Heart right ventricle (tissue), 16 donors: ENCODE results near the gene NXF1. TPM values are rescaled to one million over a fixed set of nuclear protein-coding genes. Genes with fewer than 3 reads are reported as not detected.
"Not testable (repeated sequence)": the region's sequence is repeated elsewhere in the genome, so short reads cannot be mapped to it uniquely, and the experiment has no call there.

Experiments
- ATAC-seq, 8 donors: fragments of 200-7000 bp; cut with Tn5 transposase; one replicate each; pipeline ENCODE4 v1.9.1; 2020; ENCODE audit warnings: mild to moderate bottlenecking in 8 of 8, moderate library complexity in 8 of 8, moderate number of reproducible peaks in 1 of 8
- DNase-seq, 2 donors: peaks; one replicate each; pipeline ENCODE4 v3.0.0-alpha.2; 2020
- H3K27ac ChIP-seq, 10 donors: fragments of 200-600 bp; sonication (generic) in 2 of 10; one replicate each; pipeline versions ENCODE4 v1.5.0 to v1.8.0; 2020 to 2022; ENCODE audit warnings: mild to moderate bottlenecking in 3 of 10
- H3K27me3 ChIP-seq, 7 donors: fragments of 200-600 bp; one replicate each; pipeline ENCODE4 v1.8.0; 2021 to 2022; ENCODE audit warnings: mild to moderate bottlenecking in 2 of 7
- H3K36me3 ChIP-seq, 9 donors: fragments of 200-600 bp; sonication (generic) in 1 of 9; one replicate each; pipeline versions ENCODE4 v1.5.0 to v1.8.0; 2020 to 2022; ENCODE audit warnings: mild to moderate bottlenecking in 2 of 9
- H3K4me1 ChIP-seq, 9 donors: fragments of 200-600 bp; sonication (generic) in 1 of 9; one replicate each; pipeline versions ENCODE4 v1.5.0 to v1.8.0; 2020 to 2022; ENCODE audit warnings: mild to moderate bottlenecking in 4 of 9
- H3K4me3 ChIP-seq, 10 donors: fragments of 200-600 bp; sonication (generic) in 2 of 10; one replicate each; pipeline versions ENCODE4 v1.5.0 to v1.8.0; 2020 to 2022; ENCODE audit warnings: mild to moderate bottlenecking in 7 of 10, moderate library complexity in 2 of 10
- H3K9me3 ChIP-seq, 11 donors: fragments of 200-600 bp in 10 of 11; sonication (generic) in 2 of 11; one replicate each; pipeline versions ENCODE4 v1.5.0 to v1.8.0; 2013 to 2022; ENCODE audit warnings: mild to moderate bottlenecking in 2 of 11, control low read depth in 1 of 11, moderate library complexity in 1 of 11
- CTCF ChIP-seq, 9 donors: fragments of 200-600 bp; sonication (generic) in 2 of 9; IDR thresholded peaks; one replicate each; pipeline versions ENCODE4 v1.5.0 to v1.8.0; 2021 to 2022; ENCODE audit warnings: antibody characterized with exemption in 9 of 9, mild to moderate bottlenecking in 5 of 9, moderate library complexity in 1 of 9
- WGBS, 2 donors: extraction: QIAGEN DNeasy Blood & Tissue Kit; methylation state at CpG; one replicate each; pipeline ENCODE4 v1.1.7; 2013; ENCODE audit warnings: inconsistent platforms in 1 of 2; 5-methylcytosine and 5-hydroxymethylcytosine counted together
- intact Hi-C, 10 donors: fragments of 100-400 bp; cut with DNase I; formaldehyde crosslinking; loops; one replicate each; pipeline versions ENCODE4 v1.11.1 to v1.14.2; 2022
- polyA plus RNA-seq, 2 donors: library from polyadenylated mRNA; stranded (reverse); fragments of 200-250 nt; gene quantifications; one replicate each; pipeline ENCODE4 v1.2.3, GENCODE V29; 2013
- total RNA-seq, 10 donors: library from RNA; stranded (reverse); fragmentation: NEBNext Ultra II Directional in 3 of 10; extraction: Animal tissue kit (Norgen Biotek cat#: 25700) in 3 of 10; gene quantifications; one replicate each; pipeline versions ENCODE4 v1.2.1 to v1.2.4, GENCODE V29; 2021 to 2023
- donor health status: Arrhythmogenic right ventricular cardiomyopathy.
- donor health status: ischemic (EF 13 %, LVEDD 7.1; RV severe dilation, severe dysfunction).
- donor health status: healthy with polysubstance abuse.
- donor health status: DM: no; HTN: yes; CAD: no.
- donor health status: DM: no; HTN: no; CAD: no.
- donor health status: ischemic (EF 25% LVEDD 6.9; RV normal size, moderate dysfunction).
- donor health status: ischemic (EF 25% LVEDD 5.7; RV mildly dilated, moderate dysfunction).
- donor health status: healthy.
- donor health status: DM: yes; HTN: yes; CAD: no.
- donor health status: Ischemic cardiomyopathy.
- donor health status: ischemic (EF 35%, LVEDD 5.7; RV mildly dilated, moderate dysfunction).
- donor health status: nonischemic (EF 11% LVEDD 7.7; RV severe dilation, severe dysfunction).
- donor health status: DM: yes; HTN: yes; CAD: no.
- donor health status: PGD.
- donor health status: ischemic (EF 29% LVEDD 5.4; RV normal size, mild dysfunction).
- donor health status: nonischemic (EF 23%, LVEDD 6.1; RV moderate dilation, normal function).

Gene NXF1
- total and polyA plus RNA-seq, 12 donors = 28.3 to 96.7 (median 38.3) TPM

GRCh38 chr11:62830904-62831519, 25.8 kb upstream of the NXF1 start:
- no peak for TF ChIP-seq CTCF (IDR thresholded peaks at IDR 0.05)
- Histone ChIP-seq H3K27ac (peak overlapping the region; percentile 82 to 97 (median 94)), H3K36me3 (peaks cover 0 to 73% (median 41%) of the 10 kb centered on the region in 9 donors), H3K4me1 (peaks cover 8 to 49% (median 44%) of the 10 kb centered on the region in 9 donors), H3K27me3 (no peaks in the 10 kb centered on the region), H3K4me3 (peak overlapping the region; percentile 65 to 99 (median 88)), H3K9me3 (no peaks in the 10 kb centered on the region)
- intact Hi-C loops = loop anchor here in 6 of 10 donors (2.0 to 10.0 kb wide), 5 partner anchors 24 to 226 kb away; partner anchors contain the start of genes TMEM179B (in 3 of the 6), TMEM223 (in 3 of the 6) and MTA2 (in 1 of the 6)
- ATAC-seq (peak in 3 of 8 donors; percentile 0 to 4 (median 1)), DNase-seq (no peak)
- WGBS, 2 donors = 1% methylated on average over 33 of the region's 33 CpGs

GRCh38 chr11:62828130-62828529, 22.9 kb upstream of the NXF1 start:
- H3K27me3 ChIP-seq, DNase-seq, H3K9me3 ChIP-seq, ATAC-seq, intact Hi-C loops, H3K4me3 ChIP-seq, H3K27ac ChIP-seq: not testable (repeated sequence)
- 94 to 97% methylated on average over 8 of the region's 8 CpGs for WGBS, 2 donors
- Histone ChIP-seq H3K36me3 (peaks cover 8 to 74% (median 43%) of the 10 kb centered on the region in 9 donors), H3K4me1 (peaks cover 8 to 43% (median 35%) of the 10 kb centered on the region in 9 donors)

DNA sequence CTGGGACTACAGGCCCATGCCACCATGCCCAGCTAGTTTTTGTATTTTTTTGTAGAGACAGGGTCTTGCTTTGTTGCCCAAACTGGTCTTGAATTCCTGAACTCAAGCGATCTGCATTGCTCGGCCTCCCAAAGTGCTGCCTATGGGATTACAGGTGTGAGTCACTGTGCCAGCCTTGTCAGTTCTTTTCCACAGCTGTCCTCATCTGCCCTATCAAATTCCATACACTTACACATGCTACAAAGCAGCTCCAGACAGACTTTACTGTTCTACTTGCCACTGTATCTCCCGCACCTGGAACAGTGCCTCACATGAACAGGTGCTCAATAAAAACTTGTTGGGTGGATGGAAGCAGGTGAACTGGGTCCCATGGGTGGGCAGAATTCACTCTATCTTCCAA, 18.4 kb upstream of the NXF1 start:
- intact Hi-C loops = no loop called here
- H3K9me3 ChIP-seq = no peaks in the 10 kb centered on the region
- no peak overlapping the region for H3K27ac ChIP-seq
- WGBS, 2 donors = 95 to 97% methylated on average over 3 of the region's 3 CpGs
- H3K4me1 ChIP-seq = peaks cover 0 to 12% (median 5%) of the 10 kb centered on the region in 9 donors
- TF ChIP-seq CTCF (IDR thresholded peaks at IDR 0.05) = no peak
- ATAC-seq (no peak), DNase-seq (no peak)
- no peaks in the 10 kb centered on the region for H3K27me3 ChIP-seq
- no peak overlapping the region for H3K4me3 ChIP-seq
- H3K36me3 ChIP-seq = peaks cover 8 to 100% (median 75%) of the 10 kb centered on the region in 9 donors

DNA sequence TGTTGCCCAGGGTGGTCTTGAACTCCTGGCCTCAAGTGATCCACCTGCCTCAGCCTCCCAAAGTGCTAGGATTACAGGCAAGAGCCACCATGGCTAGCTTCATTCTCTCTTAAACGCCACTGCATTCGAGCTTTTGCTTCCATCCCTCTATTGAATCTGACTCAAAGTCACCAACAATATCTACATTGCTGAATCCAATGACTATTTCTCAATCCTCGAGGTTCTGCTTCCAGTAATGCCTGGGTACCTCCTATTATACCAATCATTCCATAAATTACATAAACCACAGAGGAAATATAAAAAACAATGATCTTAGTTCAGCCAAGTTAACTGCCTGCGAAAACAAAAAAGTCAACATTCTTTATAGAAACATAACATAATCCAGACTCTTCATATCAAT, 11.9 kb upstream of the NXF1 start:
- Histone ChIP-seq H3K27ac (peak overlapping the region in 1 of 10 donors; percentile 75), H3K9me3 (no peaks in the 10 kb centered on the region), H3K27me3 (no peaks in the 10 kb centered on the region), H3K4me1 (peaks cover 0 to 10% (median 0%) of the 10 kb centered on the region in 9 donors), H3K4me3 (no peak overlapping the region), H3K36me3 (peaks cover 0 to 96% (median 42%) of the 10 kb centered on the region in 9 donors)
- DNase-seq = no peak
- no peak for TF ChIP-seq CTCF (IDR thresholded peaks at IDR 0.05)
- WGBS, 2 donors = 89 to 92% methylated on average over 4 of the region's 4 CpGs
- intact Hi-C loops = no loop called here
- ATAC-seq = no peak

- H3K27me3 ChIP-seq = no peaks in the 10 kb centered on the region
- ATAC-seq (peak in 1 of 8 donors; percentile 45), DNase-seq (no peak)
- H3K4me3 ChIP-seq = no peak overlapping the region
- H3K36me3 ChIP-seq = peaks cover 0 to 90% (median 36%) of the 10 kb centered on the region in 9 donors
- 87 to 91% methylated on average over 8 of the region's 8 CpGs for WGBS, 2 donors
- no peaks in the 10 kb centered on the region for H3K9me3 ChIP-seq
- peaks cover 0 to 10% (median 0%) of the 10 kb centered on the region in 9 donors for H3K4me1 ChIP-seq
- peak overlapping the region in 1 of 10 donors; percentile 75 for H3K27ac ChIP-seq
- no peak for TF ChIP-seq CTCF (IDR thresholded peaks at IDR 0.05)
- intact Hi-C loops = no loop called here
These were observed 11.3 kb upstream of the NXF1 start for GRCh38 chr11:62816557-62816956.
